IgD-negative memory B cell (primary cell): Measurements from ENCODE around the gene ZNF808. TPM values are rescaled to one million over a fixed set of nuclear protein-coding genes. Genes with fewer than 3 reads are reported as not detected.
A peak's percentile ranks its signal among the peaks of the same experiment; 100 is the strongest.
"Not testable (repeated sequence)": the region's sequence is repeated elsewhere in the genome, so short reads cannot be mapped to it uniquely, and the experiment has no call there.

Experiments
- H3K27ac Mint-ChIP-seq, 3 donors: one replicate each; pipeline ENCODE4 v1.8.0; 2020 to 2022; ENCODE audit warnings: mild to moderate bottlenecking in 3 of 3, mixed read lengths in 3 of 3, moderate library complexity in 1 of 3
- H3K27me3 Mint-ChIP-seq: one replicate; pipeline ENCODE4 v1.8.0; 2021; ENCODE audit warnings: mixed read lengths
- H3K36me3 Mint-ChIP-seq: one replicate; pipeline ENCODE4 v1.8.0; 2020; ENCODE audit warnings: mild to moderate bottlenecking, mixed read lengths
- H3K4me1 Mint-ChIP-seq, 3 donors: one replicate each; pipeline ENCODE4 v1.8.0; 2020 to 2022; ENCODE audit warnings: mixed read lengths in 3 of 3, mild to moderate bottlenecking in 1 of 3
- H3K4me3 Mint-ChIP-seq, 4 donors: one replicate each; pipeline ENCODE4 v1.8.0; 2020 to 2022; ENCODE audit warnings: mild to moderate bottlenecking in 4 of 4, mixed read lengths in 4 of 4, moderate library complexity in 3 of 4
- H3K9me3 Mint-ChIP-seq, 3 donors: one replicate each; pipeline ENCODE4 v1.8.0; 2020 to 2021; ENCODE audit warnings: mixed read lengths in 3 of 3, mild to moderate bottlenecking in 1 of 3
- polyA plus RNA-seq: library from polyadenylated mRNA; unstranded; fragments of 300-500 nt; fragmentation: Illumina TruSeq; gene quantifications from one replicate; pipeline ENCODE4 v1.2.3, GENCODE V29; 2021

The ZNF808 gene
- polyA plus RNA-seq, 1 donor from 2014 or later: 8.8 TPM

GRCh38 chr19:52520013-52520412, 7.5 kb upstream of the ZNF808 start:
- H3K27ac Mint-ChIP-seq: no peak overlapping the region
- peaks cover 3% of the 10 kb centered on the region for H3K27me3 Mint-ChIP-seq
- H3K36me3 Mint-ChIP-seq: no peaks in the 10 kb centered on the region
- no peak overlapping the region for H3K4me3 Mint-ChIP-seq
- H3K4me1 Mint-ChIP-seq: no peaks in the 10 kb centered on the region
- peaks cover 12 to 28% (median 24%) of the 10 kb centered on the region in 3 donors for H3K9me3 Mint-ChIP-seq

DNA sequence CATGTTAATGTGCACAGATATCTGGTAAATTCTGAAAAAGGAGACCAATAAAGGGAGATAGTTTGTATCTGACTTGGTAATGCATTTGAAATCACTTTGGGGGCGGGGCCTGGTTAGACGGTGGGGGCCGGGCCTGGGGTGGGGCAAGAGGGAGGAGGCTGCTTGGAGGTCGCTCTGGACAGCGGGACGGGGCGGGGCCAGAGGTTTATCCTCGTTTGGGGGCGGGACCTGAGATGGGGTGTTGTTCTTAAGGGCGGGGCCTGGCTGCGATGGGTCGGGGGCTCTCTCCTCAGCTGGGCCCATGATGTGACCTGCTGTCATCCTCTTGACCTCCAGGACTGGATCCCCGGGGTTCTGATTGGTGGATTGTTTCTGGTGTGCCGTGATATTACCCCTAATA, 4.9 kb upstream of the ZNF808 start:
- Mint-ChIP-seq H3K9me3 (peaks cover 11 to 24% (median 20%) of the 10 kb centered on the region in 3 donors), H3K27ac (peak overlapping the region in 1 of 3 donors; percentile 7), H3K27me3 (peaks cover 3% of the 10 kb centered on the region), H3K36me3 (no peaks in the 10 kb centered on the region), H3K4me3 (peak overlapping the region in 2 of 4 donors; percentile 36), H3K4me1 (peaks cover 0 to 4% (median 2%) of the 10 kb centered on the region in 3 donors)

DNA sequence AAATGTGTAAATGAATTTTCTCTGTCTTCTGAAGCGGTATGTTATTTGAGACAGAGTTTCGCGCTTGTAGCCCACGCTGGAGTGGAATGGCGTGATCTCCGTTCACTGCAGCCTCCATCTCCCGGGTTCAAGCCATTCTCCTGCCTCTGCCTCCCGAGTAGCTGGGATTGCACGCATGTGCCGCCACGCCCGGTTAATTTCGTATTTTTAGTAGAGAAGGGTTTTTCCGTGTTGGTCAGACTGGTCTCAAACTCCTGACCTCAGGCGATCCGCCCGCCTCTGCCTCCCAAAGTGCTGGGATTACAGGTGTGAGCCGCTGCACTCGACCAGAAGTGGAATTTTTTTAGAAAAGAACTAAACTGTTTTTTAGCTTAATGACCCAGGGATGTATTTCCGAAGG, 3.4 kb upstream of the ZNF808 start:
- H3K4me3 Mint-ChIP-seq: no peak overlapping the region
- H3K27me3 Mint-ChIP-seq: peaks cover 3% of the 10 kb centered on the region
- no peak overlapping the region for H3K27ac Mint-ChIP-seq
- peaks cover 11 to 25% (median 17%) of the 10 kb centered on the region in 3 donors for H3K9me3 Mint-ChIP-seq
- H3K36me3 Mint-ChIP-seq: no peaks in the 10 kb centered on the region
- peaks cover 5 to 14% (median 9%) of the 10 kb centered on the region in 3 donors for H3K4me1 Mint-ChIP-seq

- H3K9me3 Mint-ChIP-seq: peaks cover 2 to 11% (median 2%) of the 10 kb centered on the region in 3 donors
- peak overlapping the region; percentile 96 to 99 (median 99) for H3K27ac Mint-ChIP-seq
- H3K36me3 Mint-ChIP-seq: peaks cover 8% of the 10 kb centered on the region
- H3K4me3 Mint-ChIP-seq: peak overlapping the region; percentile 98 to 100 (median 100)
- H3K27me3 Mint-ChIP-seq: no peaks in the 10 kb centered on the region
- peaks cover 5 to 16% (median 15%) of the 10 kb centered on the region in 3 donors for H3K4me1 Mint-ChIP-seq
Measured at GRCh38 chr19:52527956-52528351, 486 bp downstream of the ZNF808 start.

GRCh38 chr19:52532480-52532879, 5.0 kb downstream of the ZNF808 start:
- Mint-ChIP-seq H3K27me3 (no peaks in the 10 kb centered on the region), H3K9me3 (peaks cover 0 to 5% (median 0%) of the 10 kb centered on the region in 3 donors), H3K36me3 (peaks cover 19% of the 10 kb centered on the region), H3K4me3 (peak overlapping the region in 1 of 4 donors; percentile 47), H3K4me1 (peaks cover 21 to 27% (median 24%) of the 10 kb centered on the region in 3 donors), H3K27ac (no peak overlapping the region)

DNA sequence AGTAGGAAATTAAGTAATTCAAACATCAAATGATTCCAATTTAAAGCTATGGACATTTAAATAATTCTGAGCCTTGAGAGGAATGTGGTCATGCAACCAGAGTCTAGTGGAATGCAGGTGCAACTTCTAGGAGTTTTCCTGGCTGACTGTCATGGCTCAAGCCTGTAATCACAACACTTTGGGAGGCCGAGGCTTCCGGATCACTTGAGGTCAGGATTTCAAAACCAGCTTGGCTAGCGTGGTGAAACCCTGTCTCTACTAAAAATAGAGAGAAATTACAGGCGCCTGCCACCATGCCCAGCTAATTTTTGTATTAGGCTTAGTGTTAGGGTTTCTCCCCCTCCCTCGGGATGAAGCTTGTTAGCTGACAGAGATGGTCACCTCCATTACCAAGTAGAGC, 6.4 kb downstream of the ZNF808 start:
- H3K4me3 Mint-ChIP-seq: peak overlapping the region in 3 of 4 donors; percentile 12 to 71 (median 41)
- H3K4me1 Mint-ChIP-seq: peaks cover 16 to 23% (median 16%) of the 10 kb centered on the region in 3 donors
- H3K27ac Mint-ChIP-seq: no peak overlapping the region
- H3K9me3 Mint-ChIP-seq: peaks cover 0 to 4% (median 0%) of the 10 kb centered on the region in 3 donors
- no peaks in the 10 kb centered on the region for H3K27me3 Mint-ChIP-seq
- H3K36me3 Mint-ChIP-seq: peaks cover 19% of the 10 kb centered on the region

DNA sequence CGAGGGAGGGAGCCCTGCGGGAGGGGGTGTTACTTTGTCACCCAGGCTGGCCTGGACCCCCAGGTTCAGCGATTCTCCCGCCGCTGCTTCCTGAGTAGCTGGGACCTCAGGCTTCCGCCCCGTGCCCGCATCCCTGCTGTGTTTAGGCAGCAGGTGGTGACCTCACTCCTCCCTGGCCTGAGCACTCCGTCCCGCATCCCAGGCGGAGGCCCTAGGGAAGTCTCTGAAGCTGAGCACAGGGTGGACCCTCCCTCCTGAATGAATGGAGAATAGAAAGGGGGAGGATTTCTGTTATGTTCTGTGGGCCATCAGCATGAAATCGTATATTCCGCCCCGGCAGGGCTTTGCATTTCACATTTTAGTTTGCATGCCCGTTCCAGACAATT, 7.9 kb downstream of the ZNF808 start:
- H3K9me3 Mint-ChIP-seq, H3K27me3 Mint-ChIP-seq: not testable (repeated sequence)
- Mint-ChIP-seq H3K36me3 (peaks cover 23% of the 10 kb centered on the region), H3K27ac (peak overlapping the region in 2 of 3 donors; percentile 89 to 93), H3K4me3 (peak overlapping the region; percentile 91 to 97 (median 94)), H3K4me1 (peaks cover 15 to 21% (median 16%) of the 10 kb centered on the region in 3 donors)

DNA sequence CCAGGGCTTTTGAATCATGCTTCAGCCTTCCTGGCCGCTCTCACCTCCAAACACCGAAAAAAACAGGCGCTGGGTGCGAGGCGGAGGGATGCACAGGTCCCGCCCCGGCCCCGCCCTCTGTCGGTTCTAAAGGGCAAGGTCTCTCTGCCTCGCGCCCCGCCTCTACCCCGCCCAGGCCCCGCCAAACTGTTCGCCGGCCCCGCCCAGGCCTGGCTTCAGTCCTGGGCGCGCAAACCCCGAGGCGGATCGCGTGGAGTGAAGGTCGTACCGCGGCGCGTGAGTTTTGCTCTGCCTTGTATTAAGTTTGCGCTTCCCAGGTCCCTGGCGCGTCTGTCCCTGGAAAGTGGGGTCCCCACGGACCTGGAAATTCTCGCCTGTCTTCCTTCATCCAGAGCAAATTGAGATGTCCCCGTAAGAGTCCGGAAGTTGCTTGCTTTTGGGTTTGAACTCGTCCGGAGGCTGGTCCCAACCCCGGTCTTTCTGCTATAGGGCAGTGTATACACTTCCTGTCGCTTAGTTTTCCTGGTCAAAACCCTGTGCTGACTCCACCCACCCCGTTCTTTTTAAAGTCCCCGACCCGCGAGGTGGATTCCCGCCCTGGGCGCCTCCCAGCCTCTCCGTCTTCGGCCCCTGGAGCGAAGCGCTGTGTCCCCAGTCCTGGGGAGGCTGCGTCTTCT, 8.4 kb downstream of the ZNF808 start:
- Mint-ChIP-seq H3K27ac (peak overlapping the region; percentile 74 to 93 (median 89)), H3K9me3 (peaks cover 0 to 9% (median 1%) of the 10 kb centered on the region in 3 donors), H3K4me3 (peak overlapping the region; percentile 91 to 97 (median 94)), H3K4me1 (peaks cover 15 to 21% (median 16%) of the 10 kb centered on the region in 3 donors), H3K27me3 (no peaks in the 10 kb centered on the region), H3K36me3 (peaks cover 26% of the 10 kb centered on the region)

DNA sequence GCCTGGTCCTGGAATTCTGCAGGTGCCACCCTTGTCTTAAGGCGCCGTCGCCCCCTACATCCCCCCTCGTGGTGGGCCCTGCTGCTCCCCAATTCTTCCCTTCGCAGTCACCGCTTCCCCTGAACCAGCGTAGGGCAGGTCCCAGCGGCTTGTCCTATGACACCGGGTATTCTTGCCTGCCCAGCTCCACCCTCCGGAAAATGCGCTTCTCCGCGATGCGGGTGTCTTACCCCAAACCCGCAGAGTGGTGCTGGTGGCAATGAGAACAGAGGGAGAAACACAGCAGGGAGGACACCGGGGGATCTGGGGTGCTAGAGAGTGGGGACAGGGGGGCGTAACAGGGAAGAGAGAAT, 9.0 kb downstream of the ZNF808 start:
- Mint-ChIP-seq H3K4me1 (peaks cover 15 to 21% (median 16%) of the 10 kb centered on the region in 3 donors), H3K4me3 (peak overlapping the region; percentile 91 to 97 (median 94)), H3K36me3 (peaks cover 28% of the 10 kb centered on the region), H3K27ac (peak overlapping the region; percentile 74 to 93 (median 89)), H3K9me3 (peaks cover 0 to 9% (median 1%) of the 10 kb centered on the region in 3 donors), H3K27me3 (no peaks in the 10 kb centered on the region)

- peaks cover 23% of the 10 kb centered on the region for H3K36me3 Mint-ChIP-seq
- peak overlapping the region in 2 of 4 donors; percentile 10 to 32 for H3K4me3 Mint-ChIP-seq
- H3K4me1 Mint-ChIP-seq: peaks cover 19 to 29% (median 20%) of the 10 kb centered on the region in 3 donors
- H3K9me3 Mint-ChIP-seq: peaks cover 1 to 11% (median 6%) of the 10 kb centered on the region in 3 donors
- H3K27ac Mint-ChIP-seq, H3K27me3 Mint-ChIP-seq: not testable (repeated sequence)
Measured at GRCh38 chr19:52538815-52539214, 11.3 kb downstream of the ZNF808 start.

GRCh38 chr19:52541176-52541575, 13.7 kb downstream of the ZNF808 start:
- peaks cover 13 to 18% (median 18%) of the 10 kb centered on the region in 3 donors for H3K4me1 Mint-ChIP-seq
- peak overlapping the region in 1 of 4 donors; percentile 27 for H3K4me3 Mint-ChIP-seq
- H3K27me3 Mint-ChIP-seq: not testable (repeated sequence)
- peak overlapping the region in 1 of 3 donors; percentile 16 for H3K27ac Mint-ChIP-seq
- H3K9me3 Mint-ChIP-seq: peaks cover 1 to 12% (median 11%) of the 10 kb centered on the region in 3 donors
- peaks cover 25% of the 10 kb centered on the region for H3K36me3 Mint-ChIP-seq

- H3K4me1 Mint-ChIP-seq: peaks cover 11 to 15% (median 14%) of the 10 kb centered on the region in 3 donors
- H3K36me3 Mint-ChIP-seq: peaks cover 29% of the 10 kb centered on the region
- H3K9me3 Mint-ChIP-seq: peaks cover 1 to 12% (median 9%) of the 10 kb centered on the region in 3 donors
- H3K27me3 Mint-ChIP-seq: no peaks in the 10 kb centered on the region
- no peak overlapping the region for H3K4me3 Mint-ChIP-seq
- peak overlapping the region in 1 of 3 donors; percentile 27 for H3K27ac Mint-ChIP-seq
Measured at GRCh38 chr19:52541608-52542007, 14.1 kb downstream of the ZNF808 start.

- peaks cover 33% of the 10 kb centered on the region for H3K36me3 Mint-ChIP-seq
- peak overlapping the region in 1 of 4 donors; percentile 83 for H3K4me3 Mint-ChIP-seq
- H3K27me3 Mint-ChIP-seq, H3K27ac Mint-ChIP-seq: not testable (repeated sequence)
- peaks cover 1 to 12% (median 9%) of the 10 kb centered on the region in 3 donors for H3K9me3 Mint-ChIP-seq
- peaks cover 5 to 13% (median 8%) of the 10 kb centered on the region in 3 donors for H3K4me1 Mint-ChIP-seq
Measured at GRCh38 chr19:52542541-52542940, 15.1 kb downstream of the ZNF808 start.

- peak overlapping the region in 2 of 4 donors; percentile 53 to 83 for H3K4me3 Mint-ChIP-seq
- peak overlapping the region in 1 of 3 donors; percentile 86 for H3K27ac Mint-ChIP-seq
- H3K9me3 Mint-ChIP-seq: peaks cover 1 to 12% (median 9%) of the 10 kb centered on the region in 3 donors
- peaks cover 37% of the 10 kb centered on the region for H3K36me3 Mint-ChIP-seq
- H3K27me3 Mint-ChIP-seq: no peaks in the 10 kb centered on the region
- peaks cover 5 to 13% (median 8%) of the 10 kb centered on the region in 3 donors for H3K4me1 Mint-ChIP-seq
Measured at GRCh38 chr19:52542984-52543664, 15.7 kb downstream of the ZNF808 start.
